ENCODE measurements around the gene TREX2.

GRCh38 chrX:153474718-153475117 is 28.9 kb upstream of the TREX2 start:
- TF ChIP-seq CTCF (IDR thresholded peaks at IDR 0.05; ENCODE audit: insufficient read depth, low read length) = no peak
- TF ChIP-seq REST (IDR thresholded peaks at IDR 0.05; ENCODE audit: insufficient replicate concordance, low read depth) = no peak
- TF ChIP-seq POLR2AphosphoS5 (IDR thresholded peaks at IDR 0.05; ENCODE audit: low read depth) = no peak
- no peak for TF ChIP-seq SPI1 (IDR thresholded peaks at IDR 0.05; ENCODE audit: borderline replicate concordance, low read depth)

Measured in HL-60 (cell line).